ENCODE measurements around the gene PAGR1. TPM values are rescaled to one million over a fixed set of nuclear protein-coding genes. Genes with fewer than 3 reads are reported as not detected.

The PAGR1 gene
- total and polyA plus RNA-seq, 2 of the 8 experiments (the other 6 are each of a cell fraction or from before 2014, with no cell fraction given), result 35.4 to 56.4 TPM

DNA sequence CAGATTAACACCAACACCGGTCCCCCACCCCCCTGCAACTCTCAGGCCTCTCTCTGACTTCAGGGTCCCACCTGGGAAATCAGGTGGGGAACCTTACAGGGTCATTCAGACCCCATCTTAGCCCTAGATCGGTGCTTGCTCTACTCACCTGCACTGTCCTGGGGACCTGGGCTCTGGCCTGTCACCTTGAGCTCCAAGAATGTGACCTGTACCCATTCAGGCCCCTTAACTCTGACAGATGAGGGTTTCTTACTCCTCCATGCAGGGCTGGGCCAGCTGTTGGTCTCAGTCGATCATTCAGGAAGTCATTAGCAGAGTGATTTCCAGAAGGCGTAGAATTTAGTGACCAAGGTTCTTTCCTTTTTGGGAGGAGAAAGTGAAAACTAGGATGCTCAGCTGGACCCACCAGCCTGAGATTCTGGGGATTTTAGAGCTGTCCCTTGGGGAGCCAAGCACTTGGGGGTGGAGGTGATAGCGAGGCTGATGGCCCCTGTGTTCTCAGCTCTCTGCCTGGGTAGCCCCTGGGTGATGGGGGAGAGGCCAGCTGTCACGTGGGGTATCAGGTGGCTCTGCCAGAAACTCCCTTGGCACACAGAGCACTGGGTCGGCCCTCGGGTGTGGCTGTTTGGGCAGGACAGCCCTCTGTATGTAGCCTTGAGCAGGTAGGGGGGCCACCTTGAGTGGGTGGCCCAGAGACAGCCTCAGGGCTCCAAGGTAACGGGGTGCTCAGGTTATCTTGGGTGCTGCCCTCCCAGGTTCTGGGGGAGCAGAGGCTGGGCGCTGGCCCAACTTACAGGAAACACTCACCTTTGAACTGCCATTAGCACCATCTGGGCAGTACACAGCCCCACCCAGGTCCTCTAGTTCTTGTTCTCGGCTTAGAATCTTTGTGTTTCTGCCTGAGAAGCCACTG, 5.0 kb downstream of the PAGR1 start (continued):
- TF ChIP-seq RNF2 (IDR thresholded peaks at IDR 0.05; ENCODE audit: borderline replicate concordance, low read depth, low read length, missing control alignments, poor library complexity, severe bottlenecking), result no peak
- TF ChIP-seq EZH2 (IDR thresholded peaks at IDR 0.05; ENCODE audit: low read depth, low read length, severe bottlenecking), result no peak
- no peak for TF ChIP-seq CHD1 (IDR thresholded peaks at IDR 0.05; ENCODE audit: low read depth, low read length)
- no peak for TF ChIP-seq KDM4A (IDR thresholded peaks at IDR 0.05; ENCODE audit: low read depth, low read length, severe bottlenecking)
- TF ChIP-seq SIN3A (conservative IDR thresholded peaks at IDR 0.05 in 1 of 2, IDR thresholded peaks at IDR 0.05 in 1 of 2; ENCODE audit: low read depth in 1 of 2, low read length in 2 of 2), result no peak
- no peak for TF ChIP-seq JUND (IDR thresholded peaks at IDR 0.05; ENCODE audit: low read length)
